Adrenal gland (tissue), 12 donors: ENCODE measurements around the gene RBPJL. TPM values are rescaled to one million over a fixed set of nuclear protein-coding genes. Genes with fewer than 3 reads are reported as not detected.

Experiments used
- DNase-seq, 7 donors: peaks; one replicate each; pipeline ENCODE4 v3.0.0-alpha.2; 2019 to 2020
- H3K27ac ChIP-seq, 5 donors: fragments of 200-600 bp; sonication (generic) in 4 of 5; 1 replicate in 3 of 5; 2 replicates in 2 of 5; pipeline versions ENCODE4 v1.5.1 to v1.8.0; 2016 to 2020; ENCODE audit warnings: mild to moderate bottlenecking in 1 of 5
- H3K27me3 ChIP-seq: fragments of 200-600 bp; 2 replicates; pipeline ENCODE4 v1.8.0; 2021
- H3K36me3 ChIP-seq, 2 donors: fragments of 200-600 bp; replicated peaks in 1 of 2; 1 replicate in 1 of 2; 2 replicates in 1 of 2; pipeline versions ENCODE4 v1.5.1 to v1.8.0; 2018 to 2022
- H3K4me1 ChIP-seq, 2 donors: fragments of 200-600 bp; replicated peaks in 1 of 2; 1 replicate in 1 of 2; 2 replicates in 1 of 2; pipeline versions ENCODE4 v1.5.1 to v1.8.0; 2018 to 2021
- H3K4me3 ChIP-seq, 4 donors: fragments of 200-600 bp; sonication (generic) in 3 of 4; one replicate each; pipeline ENCODE4 v1.5.1; 2016 to 2018
- H3K9me3 ChIP-seq, 3 donors: fragments of 200-600 bp; sonication (generic) in 1 of 3; replicated peaks in 1 of 3; 1 replicate in 2 of 3; 2 replicates in 1 of 3; pipeline versions ENCODE4 v1.5.1 to v1.8.0; 2016 to 2021
- POLR2A ChIP-seq, 2 donors: fragments of 450-650 bp; IDR thresholded peaks; one replicate each; pipeline ENCODE4 v1.6.1; 2017; ENCODE audit warnings: antibody characterized with exemption in 2 of 2, mild to moderate bottlenecking in 2 of 2, moderate library complexity in 1 of 2
- WGBS, 4 donors: extraction: QIAGEN DNeasy Blood & Tissue Kit in 2 of 4; methylation state at CpG; one replicate each; pipeline versions ENCODE4 v1.1.5 to v1.1.7; 2013 to 2017; 5-methylcytosine and 5-hydroxymethylcytosine counted together
- intact Hi-C, 2 donors: fragments of 100-400 bp; cut with DNase I; formaldehyde crosslinking; loops; one replicate each; pipeline versions ENCODE4 v1.14.1 to v1.15.0; 2022 to 2023
- polyA plus RNA-seq, 3 donors: library from polyadenylated mRNA; stranded (reverse); fragments of 200-250 nt in 2 of 3; fragments of 350-450 nt in 1 of 3; fragmentation: Illumina TruSeq in 1 of 3; extraction: RNeasy Lipid Tissue Mini Kit (QIAGEN cat#74804) in 1 of 3; gene quantifications; one replicate each; pipeline ENCODE4 v1.2.3, GENCODE V29; 2013 to 2014
- total RNA-seq, 9 donors: library from RNA; depleted of rRNA in 4 of 9; stranded (reverse); fragments of >200 nt in 4 of 9; fragments of 120-200 nt in 1 of 9; fragmentation: NEBNext Ultra II Directional in 1 of 9; extraction: Animal tissue kit (Norgen Biotek cat#: 25700) in 1 of 9; gene quantifications; one replicate each; pipeline versions ENCODE4 v1.1.0 to v1.2.4, GENCODE V29; 2013 to 2023
- TF ChIP-seq, protein P1 (sequence below), 6 experiments: fragments of 450-650 bp in 4 of 6; fragments of 200-600 bp in 2 of 6; sonication (generic) in 1 of 6; IDR thresholded peaks; 1 replicate in 5 of 6; 2 replicates in 1 of 6; pipeline versions ENCODE4 v1.5.1 to v1.8.0; 2016 to 2021; ENCODE audit warnings: antibody characterized with exemption in 6 of 6, mild to moderate bottlenecking in 2 of 6, moderate library complexity in 1 of 6
- donor health status: healthy with polysubstance abuse.
- donor health status: Bipolar disorder and iron deficiency.
- donor health status: DM: yes; HTN: yes; CAD: no.
- donor health status: DM: no; HTN: no; CAD: no.
- donor health status: DM: no; HTN: no; CAD: no.
- donor health status: DM: yes; HTN: yes; CAD: no.

RBPJL gene
- total and polyA plus RNA-seq, 12 donors = 0.03 to 0.06 TPM; not detected in 10

DNA sequence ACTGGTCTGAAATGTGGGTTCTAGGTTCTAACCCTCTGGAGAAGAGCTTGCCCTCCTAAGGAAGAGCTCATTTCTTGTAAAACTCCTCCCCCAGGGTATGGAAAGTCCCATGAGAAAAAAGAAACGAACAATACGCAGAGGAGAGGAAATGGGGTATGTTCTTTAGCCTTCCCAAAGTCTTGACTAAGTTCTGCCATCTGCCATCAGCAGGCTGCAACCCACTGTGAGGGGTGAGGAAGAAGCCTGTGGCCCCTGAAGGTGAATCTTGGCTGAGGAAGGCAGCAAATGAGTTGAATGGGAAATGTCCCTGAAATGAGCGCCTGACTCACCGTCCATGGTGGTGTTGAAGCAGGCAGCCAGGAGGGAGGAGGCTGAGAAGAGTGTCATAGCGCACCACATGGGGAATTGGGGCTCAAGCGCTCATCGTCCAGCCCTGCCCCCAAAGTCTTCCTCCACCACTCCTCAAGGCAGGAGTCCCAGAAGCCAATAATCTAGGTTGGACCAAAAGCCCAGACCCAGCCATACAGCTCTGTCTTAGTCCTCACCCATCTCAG, 11.8 kb downstream of the RBPJL start:
- DNase-seq = no peak
- no peak overlapping the region for H3K4me3 ChIP-seq
- no peaks in the 10 kb centered on the region for H3K9me3 ChIP-seq
- H3K36me3 ChIP-seq = no peaks in the 10 kb centered on the region
- intact Hi-C loops = loop anchor here (5.0 to 10.0 kb wide), 4 partner anchors 54 to 459 kb away; no protein-coding TSS in a partner anchor
- no peaks in the 10 kb centered on the region for H3K4me1 ChIP-seq
- TF ChIP-seq POLR2A (IDR thresholded peaks at IDR 0.05) = no peak
- TF ChIP-seq, protein P1, sequence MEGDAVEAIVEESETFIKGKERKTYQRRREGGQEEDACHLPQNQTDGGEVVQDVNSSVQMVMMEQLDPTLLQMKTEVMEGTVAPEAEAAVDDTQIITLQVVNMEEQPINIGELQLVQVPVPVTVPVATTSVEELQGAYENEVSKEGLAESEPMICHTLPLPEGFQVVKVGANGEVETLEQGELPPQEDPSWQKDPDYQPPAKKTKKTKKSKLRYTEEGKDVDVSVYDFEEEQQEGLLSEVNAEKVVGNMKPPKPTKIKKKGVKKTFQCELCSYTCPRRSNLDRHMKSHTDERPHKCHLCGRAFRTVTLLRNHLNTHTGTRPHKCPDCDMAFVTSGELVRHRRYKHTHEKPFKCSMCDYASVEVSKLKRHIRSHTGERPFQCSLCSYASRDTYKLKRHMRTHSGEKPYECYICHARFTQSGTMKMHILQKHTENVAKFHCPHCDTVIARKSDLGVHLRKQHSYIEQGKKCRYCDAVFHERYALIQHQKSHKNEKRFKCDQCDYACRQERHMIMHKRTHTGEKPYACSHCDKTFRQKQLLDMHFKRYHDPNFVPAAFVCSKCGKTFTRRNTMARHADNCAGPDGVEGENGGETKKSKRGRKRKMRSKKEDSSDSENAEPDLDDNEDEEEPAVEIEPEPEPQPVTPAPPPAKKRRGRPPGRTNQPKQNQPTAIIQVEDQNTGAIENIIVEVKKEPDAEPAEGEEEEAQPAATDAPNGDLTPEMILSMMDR (IDR thresholded peaks at IDR 0.05) = no peak
- H3K27me3 ChIP-seq = peaks cover 15% of the 10 kb centered on the region
- 61 to 89% (median 64%) methylated on average over 7 of the region's 7 CpGs for WGBS, 4 donors
- no peak overlapping the region for H3K27ac ChIP-seq

- 66 to 80% (median 72%) methylated on average over 2 of the region's 2 CpGs for WGBS, 4 donors
- intact Hi-C loops = loop anchor here (5.0 to 10.0 kb wide), 4 partner anchors 53 to 458 kb away; no protein-coding TSS in a partner anchor
- Histone ChIP-seq H3K4me3 (no peak overlapping the region), H3K9me3 (no peaks in the 10 kb centered on the region), H3K27me3 (peaks cover 13% of the 10 kb centered on the region), H3K4me1 (no peaks in the 10 kb centered on the region), H3K27ac (no peak overlapping the region), H3K36me3 (no peaks in the 10 kb centered on the region)
- TF ChIP-seq, protein P1 (IDR thresholded peaks at IDR 0.05) = no peak
- TF ChIP-seq POLR2A (IDR thresholded peaks at IDR 0.05) = no peak
- DNase-seq = no peak
Observed at GRCh38 chr20:45318948-45319347, 12.3 kb downstream of the RBPJL start.

DNA sequence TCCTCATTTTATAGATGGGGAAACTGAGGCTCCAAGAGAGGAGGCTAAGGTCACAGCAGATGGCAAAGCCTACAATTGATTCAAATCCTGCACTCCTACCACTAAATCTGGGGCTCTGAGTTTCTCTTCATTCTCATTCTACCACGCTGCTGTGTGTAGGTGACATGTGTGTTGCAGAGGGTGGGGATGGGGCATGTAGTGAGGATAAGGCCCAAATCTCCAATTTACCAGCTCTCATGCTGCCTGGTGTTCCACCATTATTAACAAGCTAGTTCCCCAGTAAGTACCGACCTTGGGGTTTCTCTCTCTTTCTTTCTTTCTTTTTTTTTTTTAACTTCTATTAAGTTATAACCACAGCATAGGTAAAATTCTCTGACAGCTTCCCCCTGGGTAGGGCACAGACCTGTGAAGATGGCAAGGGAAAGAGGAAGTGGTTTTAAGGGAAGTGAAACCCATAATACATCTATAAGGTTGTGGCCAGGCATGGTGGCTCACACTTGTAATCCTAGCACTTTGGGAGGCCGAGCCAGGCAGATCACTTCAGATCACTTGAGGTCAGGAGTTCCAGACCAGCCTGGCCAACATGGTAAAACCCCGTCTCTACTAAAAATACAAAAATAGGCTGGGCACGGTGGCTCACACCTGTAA, 14.4 kb downstream of the RBPJL start:
- H3K27me3 ChIP-seq = peaks cover 8% of the 10 kb centered on the region
- intact Hi-C loops = no loop called here
- no peak overlapping the region for H3K4me3 ChIP-seq
- H3K9me3 ChIP-seq = no peaks in the 10 kb centered on the region
- H3K27ac ChIP-seq = no peak overlapping the region
- TF ChIP-seq, protein P1 (IDR thresholded peaks at IDR 0.05) = no peak
- no peak for TF ChIP-seq POLR2A (IDR thresholded peaks at IDR 0.05)
- 55 to 90% (median 73%) methylated on average over 5 of the region's 5 CpGs for WGBS, 4 donors
- DNase-seq = no peak
- no peaks in the 10 kb centered on the region for H3K4me1 ChIP-seq
- H3K36me3 ChIP-seq = peaks cover 0 to 6% of the 10 kb centered on the region in 2 donors

DNA sequence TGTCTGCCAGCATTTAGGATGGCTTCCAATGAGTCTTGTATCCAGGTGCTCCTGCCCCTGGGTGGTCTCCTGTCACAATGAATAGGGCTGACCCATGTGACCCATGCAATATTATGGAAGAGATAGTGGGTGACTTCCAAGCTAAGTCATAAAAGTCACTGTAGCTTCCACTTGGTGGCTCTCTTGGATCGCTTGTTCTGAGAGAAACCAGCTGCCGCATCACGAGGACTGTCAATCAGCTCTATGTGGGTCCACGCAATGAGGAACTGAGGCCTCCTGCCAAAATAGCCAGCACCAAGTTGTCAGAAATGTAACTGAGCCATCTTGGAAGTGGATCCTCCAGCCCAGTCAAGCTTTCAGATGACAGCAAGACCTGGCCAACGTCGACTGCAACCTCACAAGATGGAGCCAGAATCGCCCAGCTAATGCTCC, 16.3 kb downstream of the RBPJL start:
- 49 to 59% (median 54%) methylated on average over 4 to 7 of the region's 7 CpGs for WGBS, 4 donors
- TF ChIP-seq POLR2A (IDR thresholded peaks at IDR 0.05) = no peak
- TF ChIP-seq, protein P1 (IDR thresholded peaks at IDR 0.05) = peak in 5 of 6 experiments; percentile 42 to 58 (median 46)
- Histone ChIP-seq H3K27me3 (no peaks in the 10 kb centered on the region), H3K4me3 (no peak overlapping the region), H3K4me1 (no peaks in the 10 kb centered on the region), H3K9me3 (no peaks in the 10 kb centered on the region), H3K27ac (no peak overlapping the region), H3K36me3 (peaks cover 0 to 17% of the 10 kb centered on the region in 2 donors)
- intact Hi-C loops = no loop called here
- peak; percentile 59 to 89 (median 74) for DNase-seq
